SU-DHL-6 (cell line): Measurements from ENCODE around the gene RPTOR.

Experiments
- EZH2phosphoT487 ChIP-seq: fragments of 200-600 bp; sonication (generic), shearing (Covaris generic); conservative IDR thresholded peaks from 2 replicates; pipeline ENCODE4 v1.6.1; 2018; ENCODE audit warnings: mild to moderate bottlenecking, antibody characterized with exemption, low read length, moderate library complexity, mixed read lengths
- TF ChIP-seq, protein P1 (sequence below): fragments of 200-600 bp; sonication (generic); IDR thresholded peaks from one replicate; pipeline ENCODE4 v1.5.1; 2017; ENCODE audit warnings: antibody characterized with exemption, mild to moderate bottlenecking, low read length, moderate library complexity; ENCODE audit not compliant: insufficient read depth, poor library complexity, severe bottlenecking

- TF ChIP-seq, protein P1, sequence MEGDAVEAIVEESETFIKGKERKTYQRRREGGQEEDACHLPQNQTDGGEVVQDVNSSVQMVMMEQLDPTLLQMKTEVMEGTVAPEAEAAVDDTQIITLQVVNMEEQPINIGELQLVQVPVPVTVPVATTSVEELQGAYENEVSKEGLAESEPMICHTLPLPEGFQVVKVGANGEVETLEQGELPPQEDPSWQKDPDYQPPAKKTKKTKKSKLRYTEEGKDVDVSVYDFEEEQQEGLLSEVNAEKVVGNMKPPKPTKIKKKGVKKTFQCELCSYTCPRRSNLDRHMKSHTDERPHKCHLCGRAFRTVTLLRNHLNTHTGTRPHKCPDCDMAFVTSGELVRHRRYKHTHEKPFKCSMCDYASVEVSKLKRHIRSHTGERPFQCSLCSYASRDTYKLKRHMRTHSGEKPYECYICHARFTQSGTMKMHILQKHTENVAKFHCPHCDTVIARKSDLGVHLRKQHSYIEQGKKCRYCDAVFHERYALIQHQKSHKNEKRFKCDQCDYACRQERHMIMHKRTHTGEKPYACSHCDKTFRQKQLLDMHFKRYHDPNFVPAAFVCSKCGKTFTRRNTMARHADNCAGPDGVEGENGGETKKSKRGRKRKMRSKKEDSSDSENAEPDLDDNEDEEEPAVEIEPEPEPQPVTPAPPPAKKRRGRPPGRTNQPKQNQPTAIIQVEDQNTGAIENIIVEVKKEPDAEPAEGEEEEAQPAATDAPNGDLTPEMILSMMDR: no peak
- TF ChIP-seq EZH2phosphoT487: no peak
These were observed 182.1 kb downstream of the RPTOR start for GRCh38 chr17:80726558-80727408.
